ENCODE results near the gene MYO1E.
A peak's percentile ranks its signal among the peaks of the same experiment; 100 is the strongest.

Gene MYO1E

DNA sequence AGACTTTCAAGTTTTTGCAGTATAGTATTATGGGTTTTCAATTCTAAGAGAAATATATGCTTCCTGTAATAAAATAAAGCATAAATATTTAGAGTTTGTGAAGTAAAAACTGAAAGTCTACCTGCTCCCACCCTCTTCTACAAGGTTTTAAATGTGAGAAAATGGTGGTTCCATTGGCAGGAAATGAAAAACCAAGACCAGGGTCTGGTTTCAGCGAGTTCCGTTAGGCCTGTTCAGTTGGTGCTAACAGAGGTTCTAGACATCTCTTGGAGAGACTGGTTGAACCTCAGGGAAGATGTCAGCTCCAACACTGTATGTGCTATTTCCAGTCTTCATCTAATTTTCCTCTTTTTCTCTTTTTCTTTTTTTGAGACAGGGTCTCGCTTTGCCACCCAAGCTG lies 11.8 kb upstream of the MYO1E start:
- TF ChIP-seq, protein P1, sequence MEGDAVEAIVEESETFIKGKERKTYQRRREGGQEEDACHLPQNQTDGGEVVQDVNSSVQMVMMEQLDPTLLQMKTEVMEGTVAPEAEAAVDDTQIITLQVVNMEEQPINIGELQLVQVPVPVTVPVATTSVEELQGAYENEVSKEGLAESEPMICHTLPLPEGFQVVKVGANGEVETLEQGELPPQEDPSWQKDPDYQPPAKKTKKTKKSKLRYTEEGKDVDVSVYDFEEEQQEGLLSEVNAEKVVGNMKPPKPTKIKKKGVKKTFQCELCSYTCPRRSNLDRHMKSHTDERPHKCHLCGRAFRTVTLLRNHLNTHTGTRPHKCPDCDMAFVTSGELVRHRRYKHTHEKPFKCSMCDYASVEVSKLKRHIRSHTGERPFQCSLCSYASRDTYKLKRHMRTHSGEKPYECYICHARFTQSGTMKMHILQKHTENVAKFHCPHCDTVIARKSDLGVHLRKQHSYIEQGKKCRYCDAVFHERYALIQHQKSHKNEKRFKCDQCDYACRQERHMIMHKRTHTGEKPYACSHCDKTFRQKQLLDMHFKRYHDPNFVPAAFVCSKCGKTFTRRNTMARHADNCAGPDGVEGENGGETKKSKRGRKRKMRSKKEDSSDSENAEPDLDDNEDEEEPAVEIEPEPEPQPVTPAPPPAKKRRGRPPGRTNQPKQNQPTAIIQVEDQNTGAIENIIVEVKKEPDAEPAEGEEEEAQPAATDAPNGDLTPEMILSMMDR (IDR thresholded peaks at IDR 0.05): no peak
- no peak for TF ChIP-seq ZFX (IDR thresholded peaks at IDR 0.05; ENCODE audit: borderline replicate concordance)
- H3K27ac ChIP-seq: no peak overlapping the region

DNA sequence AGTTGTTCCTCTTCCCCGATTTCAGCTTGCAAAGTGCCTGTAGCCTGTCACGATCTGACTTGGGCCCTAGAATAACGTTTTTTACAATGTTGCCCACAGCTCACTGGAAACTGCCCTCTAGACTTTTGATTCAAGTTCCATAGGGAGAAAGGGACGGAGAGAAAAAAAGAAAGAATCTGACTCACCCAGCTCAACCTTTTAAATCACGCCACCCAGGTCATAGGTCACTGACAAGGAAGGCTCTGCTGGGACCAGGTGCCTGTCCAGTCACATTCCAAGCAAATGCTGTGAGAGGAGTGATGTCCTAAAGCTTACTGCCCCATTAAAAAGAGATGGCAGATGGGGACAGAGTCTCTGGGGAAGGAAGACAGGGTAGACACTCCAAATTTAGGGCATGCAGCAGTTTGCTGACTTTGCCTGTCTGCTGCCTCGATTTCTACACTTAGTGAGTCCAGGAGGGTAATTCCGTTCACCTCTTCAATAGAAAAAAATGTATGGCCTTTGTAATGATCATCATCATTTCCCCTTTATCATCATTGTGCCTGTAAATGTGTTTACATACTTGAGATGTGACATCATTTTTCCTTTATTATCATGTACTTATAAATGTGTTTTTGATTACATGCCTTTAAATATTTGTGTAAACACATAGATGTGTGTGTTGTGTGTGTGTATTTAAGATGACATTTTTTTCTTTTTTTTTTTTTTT lies 8.4 kb upstream of the MYO1E start:
- no peak overlapping the region for H3K27ac ChIP-seq
- no peak for TF ChIP-seq ZFX (IDR thresholded peaks at IDR 0.05; ENCODE audit: borderline replicate concordance)
- TF ChIP-seq, protein P1 (IDR thresholded peaks at IDR 0.05): no peak

DNA sequence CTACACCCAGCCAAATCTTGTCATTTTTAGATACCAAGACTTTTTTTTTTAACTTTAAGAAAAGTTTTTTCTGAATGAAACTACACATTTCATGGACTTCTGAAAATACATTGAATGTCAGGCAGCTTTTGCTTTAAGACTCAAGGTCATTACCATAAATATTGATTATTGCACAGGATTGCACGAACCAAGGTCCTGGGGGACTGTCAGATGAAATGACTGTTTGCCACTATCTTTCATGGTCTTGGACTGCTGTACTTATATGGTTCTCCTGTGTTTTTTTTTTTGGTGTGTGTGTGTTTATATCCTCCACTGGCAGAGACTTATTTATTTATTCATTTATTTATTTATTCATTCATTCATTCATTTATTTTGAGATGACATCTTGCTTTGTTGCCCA lies 6.9 kb upstream of the MYO1E start:
- TF ChIP-seq, protein P1 (IDR thresholded peaks at IDR 0.05): no peak
- TF ChIP-seq ZFX (IDR thresholded peaks at IDR 0.05; ENCODE audit: borderline replicate concordance): no peak
- H3K27ac ChIP-seq: no peak overlapping the region

DNA sequence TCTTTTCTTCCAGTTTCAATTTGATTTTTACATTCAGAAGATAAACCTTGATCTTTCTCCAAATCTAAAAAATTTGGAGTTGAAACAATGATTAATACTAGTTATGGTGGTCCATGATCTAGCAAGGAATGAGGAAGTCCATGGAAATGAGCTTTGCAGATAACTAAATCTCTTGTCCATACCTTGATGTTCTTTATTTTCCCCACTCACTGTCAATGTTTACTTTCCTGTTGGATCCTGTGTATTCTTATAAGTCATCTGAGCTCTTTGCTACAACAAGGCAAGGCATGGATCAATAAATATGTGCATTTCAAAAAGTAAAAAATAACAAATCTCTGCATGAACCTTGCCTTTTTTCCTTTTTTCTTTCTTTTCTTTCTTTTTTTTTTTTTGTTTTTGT lies 6.2 kb upstream of the MYO1E start:
- TF ChIP-seq, protein P1 (IDR thresholded peaks at IDR 0.05): no peak
- no peak for TF ChIP-seq ZFX (IDR thresholded peaks at IDR 0.05; ENCODE audit: borderline replicate concordance)
- H3K27ac ChIP-seq: no peak overlapping the region

DNA sequence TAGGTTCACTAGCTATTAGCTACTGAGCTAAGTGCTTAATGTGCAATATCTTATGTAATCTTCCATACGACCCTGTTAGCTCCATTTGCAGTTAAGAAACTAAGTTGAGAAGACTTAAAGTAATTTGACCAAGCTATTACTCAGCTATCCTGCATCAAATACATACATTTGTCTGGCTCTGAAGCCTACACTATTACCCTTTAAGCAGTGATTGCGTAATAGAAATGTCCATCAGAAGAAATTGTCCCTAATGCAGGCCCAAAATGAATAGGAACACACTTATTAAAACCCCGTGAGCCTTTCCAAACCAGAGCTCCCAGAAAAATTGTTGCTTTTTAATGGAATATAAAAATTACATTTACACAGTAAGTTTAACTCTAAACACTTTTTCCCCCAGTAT lies 5.3 kb upstream of the MYO1E start:
- TF ChIP-seq ZFX (IDR thresholded peaks at IDR 0.05; ENCODE audit: borderline replicate concordance): no peak
- TF ChIP-seq, protein P1 (IDR thresholded peaks at IDR 0.05): no peak
- H3K27ac ChIP-seq: no peak overlapping the region

DNA sequence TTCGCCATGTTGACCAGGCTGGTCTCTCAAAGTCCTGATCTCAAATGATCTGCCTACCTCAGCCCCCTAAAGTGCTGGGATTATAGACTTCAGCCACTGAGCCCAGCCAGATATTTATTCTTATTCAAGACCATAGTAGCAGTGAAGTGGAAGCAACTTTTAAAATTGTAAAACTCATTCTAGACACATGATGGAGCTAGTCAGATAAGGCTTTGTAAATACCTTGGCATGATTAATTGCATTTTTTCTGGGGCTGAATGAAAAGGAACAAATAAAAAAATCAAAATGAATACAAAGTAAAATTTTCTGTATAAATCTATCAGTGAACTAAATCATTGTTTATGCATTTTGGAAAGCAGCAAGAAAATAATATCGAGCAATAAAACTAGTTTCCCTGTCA lies 4.1 kb upstream of the MYO1E start:
- H3K27ac ChIP-seq: no peak overlapping the region
- TF ChIP-seq, protein P1 (IDR thresholded peaks at IDR 0.05): peak; percentile 19; the same call in 1 of the 2 replicates
- no peak for TF ChIP-seq ZFX (IDR thresholded peaks at IDR 0.05; ENCODE audit: borderline replicate concordance)

DNA sequence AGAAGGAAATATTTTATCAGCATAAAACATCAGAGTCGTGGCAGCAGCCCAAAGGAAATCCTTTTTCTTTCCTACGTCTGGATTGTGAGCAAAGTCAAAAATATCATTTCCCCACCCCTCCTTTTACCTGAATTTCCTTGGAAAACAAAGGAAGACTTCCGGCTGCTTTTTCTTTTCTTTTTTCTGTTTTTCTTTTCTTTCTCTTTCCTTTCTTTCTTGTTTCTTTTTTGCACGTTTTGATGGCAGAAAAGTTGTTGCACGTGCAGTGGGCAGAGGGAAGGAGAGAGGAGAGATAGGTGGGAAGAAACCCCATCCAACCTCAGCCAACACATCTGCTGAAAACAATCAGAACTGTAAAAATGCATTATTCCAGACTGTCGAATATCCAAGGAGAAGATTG lies 544 bp upstream of the MYO1E start:
- TF ChIP-seq, protein P1 (IDR thresholded peaks at IDR 0.05): no peak
- no peak for TF ChIP-seq ZFX (IDR thresholded peaks at IDR 0.05; ENCODE audit: borderline replicate concordance)

More for the DNA sequence above, 544 bp upstream of the MYO1E start:
- peak overlapping the region; percentile 92 for H3K27ac ChIP-seq
